Measurements from ENCODE around the gene MED8.

DNA sequence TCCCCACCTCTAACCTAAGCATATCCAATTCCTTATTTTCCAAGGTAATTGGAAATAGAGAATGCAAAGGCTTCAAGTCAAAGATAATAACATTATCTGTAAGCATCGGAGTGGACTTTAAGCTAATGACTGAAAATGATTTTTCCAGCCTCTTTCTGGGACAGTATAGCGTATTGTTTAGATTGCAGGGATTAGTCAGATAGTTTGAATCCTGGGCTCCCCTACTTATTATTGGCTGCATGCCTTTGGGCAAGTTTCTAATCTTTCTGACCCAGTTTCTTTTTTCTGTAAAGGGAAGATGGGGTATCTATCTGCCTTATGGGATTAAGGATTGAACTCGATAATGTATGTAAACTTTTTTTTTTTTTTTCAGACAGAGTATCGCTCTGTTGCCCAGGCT is 32.3 kb downstream of the MED8 start:
- TF ChIP-seq CTCF (conservative IDR thresholded peaks at IDR 0.05; ENCODE audit: low read depth, low read length) = no peak
- no peak for TF ChIP-seq EZH2 (IDR thresholded peaks at IDR 0.05; ENCODE audit: borderline replicate concordance, low read depth, low read length, poor library complexity, severe bottlenecking)

Data from A673 (cell line).